OCI-LY1 (cell line): ENCODE results near the gene GYPA.

ENCODE experiments used
- CTCF ChIP-seq: fragments of 200-600 bp; sonication (generic), shearing (Covaris generic); IDR thresholded peaks from 2 replicates; pipeline ENCODE4 v1.5.1; 2017; ENCODE audit warnings: mild to moderate bottlenecking, antibody characterized with exemption, low read length, moderate library complexity, mixed read lengths
- EZH2 ChIP-seq: fragments of 200-600 bp; sonication (generic), shearing (Covaris generic); IDR thresholded peaks from 2 replicates; pipeline ENCODE4 v1.8.0; 2017; ENCODE audit warnings: borderline replicate concordance, mixed run types, mild to moderate bottlenecking, antibody characterized with exemption, low read length, moderate library complexity, mixed read lengths

GRCh38 chr4:144183165-144183564 lies 42.6 kb upstream of the GYPA start:
- TF ChIP-seq CTCF: no peak
- no peak for TF ChIP-seq EZH2
